PFSK-1 (cell line): ENCODE data around the gene TMEM87B.

Experiments used
- FOXP2 ChIP-seq: optimal IDR thresholded peaks from 2 replicates; pipeline ENCODE3; 2011; ENCODE audit warnings: borderline replicate concordance, control low read depth, inconsistent platforms; ENCODE audit not compliant: insufficient read depth; ENCODE audit errors: extremely low read length, extremely low read depth
- POLR2AphosphoS5 ChIP-seq: IDR thresholded peaks from 2 replicates; pipeline ENCODE4 v1.6.1; 2012; ENCODE audit warnings: low read depth, mild to moderate bottlenecking, control low read depth, low read length, moderate library complexity
- SIN3A ChIP-seq: IDR thresholded peaks from 2 replicates; pipeline ENCODE4 v1.6.1; 2012; ENCODE audit warnings: mild to moderate bottlenecking, low read length, moderate library complexity, borderline replicate concordance; ENCODE audit not compliant: insufficient read depth

- TF ChIP-seq FOXP2: no peak
- TF ChIP-seq POLR2AphosphoS5: no peak
- TF ChIP-seq SIN3A: no peak
Observed at GRCh38 chr2:112148477-112148876, 93.4 kb downstream of the TMEM87B start.
